Hepatocyte (in vitro differentiated cells): Measurements from ENCODE around the gene OMA1.

ENCODE experiments used
- CTCF ChIP-seq: fragments of 200-600 bp; sonication (generic); IDR thresholded peaks from 2 replicates; pipeline ENCODE4 v1.5.1; 2016; ENCODE audit warnings: antibody characterized with exemption, mild to moderate bottlenecking; ENCODE audit not compliant: poor library complexity
- EZH2 ChIP-seq: fragments of 200-600 bp; sonication (generic); IDR thresholded peaks from 2 replicates; pipeline ENCODE4 v1.6.1; 2016; ENCODE audit warnings: antibody characterized with exemption, mild to moderate bottlenecking, borderline replicate concordance

GRCh38 chr1:58436615-58437297, 109.8 kb downstream of the OMA1 start:
- TF ChIP-seq CTCF (no peak), EZH2 (no peak)
